ENCODE measurements around the gene GOLGA2. TPM values are rescaled to one million over a fixed set of nuclear protein-coding genes. Genes with fewer than 3 reads are reported as not detected.

GOLGA2 gene
- total and polyA plus RNA-seq, 2 of the 4 experiments (the other 2 are of a cell fraction) = 118 to 146 TPM

- H3K27me3 ChIP-seq (ENCODE audit: control insufficient read depth, insufficient read depth, low read length) = no peaks in the 10 kb centered on the region
- H2AFZ ChIP-seq (replicated peaks; ENCODE audit: low read length, poor library complexity) = no peak overlapping the region
- no peak overlapping the region for H2BK120ac ChIP-seq (ENCODE audit: low read depth, low read length)
- no peaks in the 10 kb centered on the region for H3K9me1 ChIP-seq (ENCODE audit: insufficient read depth, low read length)
- H3K4ac ChIP-seq (ENCODE audit: low read depth, low read length) = no peak overlapping the region
- H2BK5ac ChIP-seq (ENCODE audit: low read depth, low read length, poor library complexity, severe bottlenecking) = no peak overlapping the region
- dilution Hi-C loops (cut with HindIII; ENCODE audit: low sequenced_read_pairs, unreplicated experiment) (no loop called here), in situ Hi-C loops (cut with MboI; ENCODE audit: low sequenced_read_pairs) (no loop called here), intact Hi-C loops (cut with micrococcal nuclease) (no loop called here)
- ATAC-seq (ENCODE audit: low read depth) (no peak; the same call in 1 of the 2 replicates), DNase-seq (no peak)
- H3K9ac ChIP-seq (ENCODE audit: low read depth, low read length) = no peak overlapping the region
- no peak overlapping the region for H3K56ac ChIP-seq (ENCODE audit: extremely low read depth, insufficient read depth, low read length)
- H2BK20ac ChIP-seq (ENCODE audit: low read depth, low read length) = no peak overlapping the region
- H3K23ac ChIP-seq (ENCODE audit: low read depth, low read length) = no peak overlapping the region
- no peaks in the 10 kb centered on the region for H4K20me1 ChIP-seq (ENCODE audit: insufficient read depth, low read length)
- H2BK15ac ChIP-seq (ENCODE audit: low read depth, low read length) = no peak overlapping the region
- no peak overlapping the region for H4K8ac ChIP-seq (ENCODE audit: low read depth in 2 of 2, low read length in 2 of 2)
- TF ChIP-seq MAFK (IDR thresholded peaks at IDR 0.05; ENCODE audit: low read depth, low read length) (no peak), MAZ (IDR thresholded peaks at IDR 0.05; ENCODE audit: borderline replicate concordance, low read depth, low read length) (no peak), RFX5 (IDR thresholded peaks at IDR 0.05; ENCODE audit: low read depth, low read length) (no peak), SMC3 (IDR thresholded peaks at IDR 0.05; ENCODE audit: low read depth, low read length) (no peak), CTCF (conservative IDR thresholded peaks at IDR 0.05; ENCODE audit: low read depth, low read length) (no peak), RCOR1 (IDR thresholded peaks at IDR 0.05; ENCODE audit: insufficient replicate concordance, low read length) (no peak), CEBPB (IDR thresholded peaks at IDR 0.05; ENCODE audit: low read depth, low read length) (no peak), NFE2L2 (IDR thresholded peaks at IDR 0.05; ENCODE audit: low read depth, low read length) (no peak), MXI1 (IDR thresholded peaks at IDR 0.05; ENCODE audit: borderline replicate concordance, low read depth, low read length) (no peak), POLR2A (IDR thresholded peaks at IDR 0.05; ENCODE audit: low read depth, low read length) (no peak), BHLHE40 (IDR thresholded peaks at IDR 0.05; ENCODE audit: low read depth, low read length) (no peak), ELK1 (IDR thresholded peaks at IDR 0.05; ENCODE audit: borderline replicate concordance, low read depth, low read length) (no peak), FOS (IDR thresholded peaks at IDR 0.05; ENCODE audit: low read depth, low read length) (no peak), USF2 (IDR thresholded peaks at IDR 0.05; ENCODE audit: low read depth, low read length) (no peak), RAD21 (IDR thresholded peaks at IDR 0.05; ENCODE audit: low read length) (no peak)
- no TSS peak for BruUV-seq (replicated peaks)
- no peak overlapping the region for H3K4me2 ChIP-seq (ENCODE audit: low read depth, low read length)
- no peak overlapping the region for H3K4me3 ChIP-seq (ENCODE audit: insufficient read depth, low read depth, low read length)
- H2AK5ac ChIP-seq (ENCODE audit: low read depth, low read length) = no peak overlapping the region
- H3K4me1 ChIP-seq (ENCODE audit: control insufficient read depth, insufficient read depth, low read length) = no peaks in the 10 kb centered on the region
- no peak overlapping the region for H4K91ac ChIP-seq (ENCODE audit: insufficient read depth, low read depth, low read length)
- H2AK9ac ChIP-seq (replicated peaks; ENCODE audit: low read depth, low read length, poor library complexity) = no peak overlapping the region
- H3K36me3 ChIP-seq (ENCODE audit: control insufficient read depth, insufficient read depth, low read length) = no peaks in the 10 kb centered on the region
- H3K9me3 ChIP-seq (ENCODE audit: control insufficient read depth, insufficient read depth, low read length) = no peaks in the 10 kb centered on the region
- no peak overlapping the region for H3K18ac ChIP-seq (ENCODE audit: low read depth, low read length)
- CTCF ChIA-PET = no interaction called here
- no peak overlapping the region for H3K14ac ChIP-seq (replicated peaks; ENCODE audit: low read depth, low read length)
- POLR2A ChIA-PET (ENCODE audit: unreplicated experiment) = no interaction called here
- WGBS, 2 experiments (ENCODE audit: extremely low coverage in 2 of 2, insufficient read length in 1 of 2) = no CpG with 5 or more reads among the region's 22 CpGs
- no peak overlapping the region for H4K5ac ChIP-seq (ENCODE audit: low read depth, low read length)
- H3K27ac ChIP-seq (ENCODE audit: insufficient read depth, low read length) = no peak overlapping the region
- no peaks in the 10 kb centered on the region for H3K79me1 ChIP-seq (ENCODE audit: low read depth in 1 of 2, low read length in 2 of 2)
Observed at GRCh38 chr9:128232528-128233428, 43.0 kb downstream of the GOLGA2 start.
